ENCODE data around the gene AR.

DNA sequence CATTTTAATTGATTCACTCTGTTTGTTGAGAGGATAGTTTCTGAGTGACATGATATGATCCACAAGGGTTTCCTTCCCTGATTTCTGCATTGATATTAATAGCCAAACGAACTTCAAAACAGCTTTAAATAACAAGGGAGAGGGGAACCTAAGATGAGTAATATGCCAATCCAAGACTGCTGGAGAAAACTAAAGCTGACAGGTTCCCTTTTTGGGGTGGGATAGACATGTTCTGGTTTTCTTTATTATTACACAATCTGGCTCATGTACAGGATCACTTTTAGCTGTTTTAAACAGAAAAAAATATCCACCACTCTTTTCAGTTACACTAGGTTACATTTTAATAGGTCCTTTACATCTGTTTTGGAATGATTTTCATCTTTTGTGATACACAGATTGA lies 182.2 kb downstream of the AR start:
- no peak for TF ChIP-seq SUZ12 (IDR thresholded peaks at IDR 0.05; ENCODE audit: extremely low read depth, insufficient read depth, insufficient read length)
- no peak for TF ChIP-seq ZNF274 (IDR thresholded peaks at IDR 0.05; ENCODE audit: low read depth, low read length)
- TF ChIP-seq YY1 (IDR thresholded peaks at IDR 0.05; ENCODE audit: insufficient read depth, insufficient read length): no peak
